CD4-positive, alpha-beta memory T cell (primary cell): ENCODE data around the gene SGCB. TPM values are rescaled to one million over a fixed set of nuclear protein-coding genes. Genes with fewer than 3 reads are reported as not detected.

Experiments
- CTCF ChIA-PET: fragments of 350-600 bp; sonication (Branson Sonifier 250); formaldehyde crosslinking; loops from one replicate; lab custom pipeline; 2021; ENCODE audit warnings: inconsistent platforms; ENCODE audit not compliant: partially characterized antibody; lab: Charles Lee
- POLR2A ChIA-PET: fragments of 350-600 bp; sonication (Branson Sonifier 250); formaldehyde crosslinking; loops from one replicate; lab custom pipeline; 2021; ENCODE audit not compliant: partially characterized antibody; lab: Charles Lee
- DNase-seq, 5 donors: peaks; one replicate each; pipeline versions ENCODE4 v3.0.0 to v3.0.0-alpha.2; 2020 to 2022; ENCODE audit warnings: mixed read lengths in 1 of 5
- H3K27ac ChIP-seq: one replicate; pipeline ENCODE4 v1.7.0; 2013; ENCODE audit warnings: low read depth, low read length
- H3K27me3 ChIP-seq: 2 replicates; pipeline ENCODE4 v1.7.0; 2013; ENCODE audit warnings: mild to moderate bottlenecking, low read length, moderate library complexity; ENCODE audit not compliant: insufficient read depth
- H3K36me3 ChIP-seq: 2 replicates; pipeline ENCODE4 v1.7.0; 2013; ENCODE audit warnings: mild to moderate bottlenecking, low read length, moderate library complexity; ENCODE audit not compliant: insufficient read depth
- H3K4me1 ChIP-seq: 2 replicates; pipeline ENCODE4 v1.7.0; 2013; ENCODE audit warnings: mild to moderate bottlenecking, low read length, moderate library complexity; ENCODE audit not compliant: insufficient read depth
- H3K4me3 ChIP-seq, 2 donors: one replicate each; pipeline ENCODE4 v1.7.0; 2013; ENCODE audit warnings: low read length in 2 of 2, mild to moderate bottlenecking in 1 of 2
- H3K9me3 ChIP-seq, 2 donors: one replicate each; pipeline ENCODE4 v1.7.0; 2013; ENCODE audit warnings: low read length in 2 of 2, control low read depth in 1 of 2; ENCODE audit not compliant: control insufficient read depth in 1 of 2
- H3K27ac Mint-ChIP-seq, 7 donors: one replicate each; pipeline ENCODE4 v1.8.0; 2020 to 2021; ENCODE audit warnings: mixed read lengths in 7 of 7, mild to moderate bottlenecking in 6 of 7, inconsistent platforms in 3 of 7, moderate library complexity in 3 of 7
- H3K27me3 Mint-ChIP-seq, 2 donors: one replicate each; pipeline ENCODE4 v1.8.0; 2020 to 2021; ENCODE audit warnings: mixed read lengths in 2 of 2
- H3K36me3 Mint-ChIP-seq, 2 donors: one replicate each; pipeline ENCODE4 v1.8.0; 2020 to 2021; ENCODE audit warnings: mixed read lengths in 2 of 2, inconsistent platforms in 1 of 2, mild to moderate bottlenecking in 1 of 2
- H3K4me1 Mint-ChIP-seq, 4 donors: one replicate each; pipeline ENCODE4 v1.8.0; 2020 to 2021; ENCODE audit warnings: mixed read lengths in 4 of 4, mild to moderate bottlenecking in 1 of 4
- H3K4me3 Mint-ChIP-seq, 8 donors: one replicate each; pipeline ENCODE4 v1.8.0; 2020 to 2021; ENCODE audit warnings: mixed read lengths in 8 of 8, mild to moderate bottlenecking in 7 of 8, moderate library complexity in 6 of 8, inconsistent platforms in 3 of 8
- H3K9me3 Mint-ChIP-seq, 8 donors: one replicate each; pipeline ENCODE4 v1.8.0; 2020 to 2021; ENCODE audit warnings: mixed read lengths in 8 of 8, mild to moderate bottlenecking in 5 of 8, inconsistent platforms in 3 of 8, moderate library complexity in 1 of 8
- intact Hi-C: fragments of 100-400 bp; cut with micrococcal nuclease; formaldehyde crosslinking; loops from one replicate; pipeline ENCODE4 v1.15.1; 2023
- polyA plus RNA-seq, 2 donors: library from polyadenylated mRNA; unstranded; fragments of 300-500 nt; fragmentation: Illumina TruSeq; gene quantifications; one replicate each; pipeline ENCODE4 v1.2.3, GENCODE V29; 2021
- total RNA-seq, 2 experiments: library from RNA; stranded (reverse); gene quantifications; one replicate each; pipeline ENCODE4 v1.2.3, GENCODE V29; 2021

SGCB gene
- total and polyA plus RNA-seq, 4 experiments from 2014 or later = 5.1 to 7.5 (median 7.4) TPM

- CTCF ChIA-PET = no interaction called here
- intact Hi-C loops = no loop called here
- POLR2A ChIA-PET = no interaction called here
- Histone ChIP-seq H3K27me3 (no peaks in the 10 kb centered on the region), H3K4me3 (no peak within 1 kb of the TSS), H3K36me3 (no peaks in the 10 kb centered on the region), H3K4me1 (no peaks in the 10 kb centered on the region), H3K9me3 (no peaks in the 10 kb centered on the region), H3K27ac (no peak within 1 kb of the TSS)
- Mint-ChIP-seq H3K4me1 (no peaks in the 10 kb centered on the region), H3K9me3 (no peaks in the 10 kb centered on the region), H3K36me3 (peaks cover 4 to 10% of the 10 kb centered on the region in 2 donors), H3K27me3 (no peaks in the 10 kb centered on the region), H3K27ac (peak within 1 kb of the TSS in 3 of 7 donors; percentile 43 to 52 (median 43)), H3K4me3 (no peak within 1 kb of the TSS)
- no peak for DNase-seq
These were observed 18.0 kb downstream of the SGCB start, which contains the start of gene LRRC66 for GRCh38 chr4:52019936-52020657. LRRC66 (minus strand) TSS chr4:52020363; CDS start chr4:52017613, 2,750 bp downstream.

DNA sequence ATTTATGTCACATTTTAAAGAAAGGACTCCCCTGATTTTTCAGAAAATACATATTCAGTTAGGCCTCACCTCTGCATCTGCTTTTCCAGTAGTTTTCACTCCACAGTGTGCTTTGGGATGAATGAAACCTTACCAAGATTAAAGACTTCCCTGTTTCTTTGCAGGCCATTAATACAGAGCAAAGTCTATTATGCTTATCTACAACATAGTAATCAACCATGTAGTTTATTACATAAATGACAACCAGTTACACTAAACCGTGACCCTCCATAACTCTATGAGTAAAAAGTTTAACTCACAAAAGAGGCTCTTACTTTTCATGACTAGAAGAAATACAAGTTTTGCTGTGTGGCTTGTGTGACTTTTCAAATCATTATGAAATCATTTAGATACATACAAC, 20.3 kb downstream of the SGCB start:
- Mint-ChIP-seq H3K27me3 (no peaks in the 10 kb centered on the region), H3K27ac (no peak overlapping the region), H3K9me3 (no peaks in the 10 kb centered on the region), H3K4me3 (no peak overlapping the region), H3K4me1 (no peaks in the 10 kb centered on the region), H3K36me3 (peaks cover 2 to 3% of the 10 kb centered on the region in 2 donors)
- Histone ChIP-seq H3K4me3 (no peak overlapping the region), H3K27me3 (no peaks in the 10 kb centered on the region), H3K9me3 (no peaks in the 10 kb centered on the region), H3K4me1 (no peaks in the 10 kb centered on the region), H3K36me3 (no peaks in the 10 kb centered on the region), H3K27ac (no peak overlapping the region)
- DNase-seq = no peak
- intact Hi-C loops = no loop called here
- POLR2A ChIA-PET = no interaction called here
- CTCF ChIA-PET = no interaction called here

GRCh38 chr4:52016981-52017380, 21.1 kb downstream of the SGCB start:
- no peaks in the 10 kb centered on the region for H3K9me3 Mint-ChIP-seq
- Histone ChIP-seq H3K4me3 (no peak overlapping the region), H3K4me1 (no peaks in the 10 kb centered on the region), H3K27me3 (no peaks in the 10 kb centered on the region), H3K36me3 (no peaks in the 10 kb centered on the region), H3K9me3 (no peaks in the 10 kb centered on the region), H3K27ac (no peak overlapping the region)
- intact Hi-C loops = no loop called here
- ChIA-PET CTCF (no interaction called here), POLR2A (no interaction called here)
- DNase-seq = no peak
- no peak overlapping the region for H3K4me3 Mint-ChIP-seq
- no peak overlapping the region for H3K27ac Mint-ChIP-seq
- H3K36me3 Mint-ChIP-seq = peaks cover 0 to 3% of the 10 kb centered on the region in 2 donors
- H3K27me3 Mint-ChIP-seq = no peaks in the 10 kb centered on the region
- no peaks in the 10 kb centered on the region for H3K4me1 Mint-ChIP-seq

DNA sequence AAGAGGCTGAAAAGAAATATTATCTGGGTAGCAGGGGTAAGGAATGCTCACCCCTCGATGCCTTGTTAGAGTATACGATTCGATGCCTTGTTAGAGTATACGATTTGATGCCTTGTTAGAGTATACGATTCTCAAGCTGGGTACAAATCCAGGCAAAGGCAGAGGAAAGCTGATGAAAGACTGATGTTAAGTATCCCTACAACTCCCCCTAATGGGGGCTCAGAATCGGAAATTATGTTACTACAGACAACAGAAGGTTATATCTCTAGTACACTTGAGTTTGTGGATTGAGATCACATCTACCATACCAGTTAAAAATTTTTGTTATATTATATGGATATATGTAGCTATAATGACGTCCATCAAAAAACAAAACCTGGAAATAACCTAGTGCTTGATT, 22.7 kb downstream of the SGCB start:
- ChIA-PET POLR2A (no interaction called here), CTCF (interaction anchor here (1.1 kb wide), 1 partner anchor 11 kb away, joined by 4 read pairs; no protein-coding TSS in a partner anchor)
- Mint-ChIP-seq H3K9me3 (no peaks in the 10 kb centered on the region), H3K27ac (no peak overlapping the region), H3K27me3 (no peaks in the 10 kb centered on the region), H3K4me1 (no peaks in the 10 kb centered on the region), H3K4me3 (no peak overlapping the region), H3K36me3 (peaks cover 0 to 3% of the 10 kb centered on the region in 2 donors)
- intact Hi-C loops = no loop called here
- Histone ChIP-seq H3K36me3 (no peaks in the 10 kb centered on the region), H3K4me1 (no peaks in the 10 kb centered on the region), H3K9me3 (no peaks in the 10 kb centered on the region), H3K27ac (no peak overlapping the region), H3K4me3 (no peak overlapping the region), H3K27me3 (no peaks in the 10 kb centered on the region)
- DNase-seq = no peak

GRCh38 chr4:52014903-52015302, 23.2 kb downstream of the SGCB start:
- Histone ChIP-seq H3K36me3 (no peaks in the 10 kb centered on the region), H3K4me3 (no peak overlapping the region), H3K9me3 (no peaks in the 10 kb centered on the region), H3K27ac (no peak overlapping the region), H3K27me3 (no peaks in the 10 kb centered on the region), H3K4me1 (no peaks in the 10 kb centered on the region)
- Mint-ChIP-seq H3K36me3 (no peaks in the 10 kb centered on the region), H3K4me1 (no peaks in the 10 kb centered on the region), H3K27ac (no peak overlapping the region), H3K4me3 (no peak overlapping the region), H3K9me3 (no peaks in the 10 kb centered on the region), H3K27me3 (no peaks in the 10 kb centered on the region)
- ChIA-PET CTCF (interaction anchor here (1.1 kb wide), 1 partner anchor 11 kb away, joined by 4 read pairs; no protein-coding TSS in a partner anchor), POLR2A (no interaction called here)
- intact Hi-C loops = no loop called here
- DNase-seq = no peak

GRCh38 chr4:52012651-52013050, 25.4 kb downstream of the SGCB start:
- no peak overlapping the region for H3K27ac Mint-ChIP-seq
- no peaks in the 10 kb centered on the region for H3K27me3 Mint-ChIP-seq
- Histone ChIP-seq H3K27me3 (no peaks in the 10 kb centered on the region), H3K9me3 (no peaks in the 10 kb centered on the region), H3K36me3 (no peaks in the 10 kb centered on the region), H3K4me1 (no peaks in the 10 kb centered on the region), H3K27ac (no peak overlapping the region), H3K4me3 (no peak overlapping the region)
- no peak for DNase-seq
- H3K4me3 Mint-ChIP-seq = no peak overlapping the region
- intact Hi-C loops = no loop called here
- H3K4me1 Mint-ChIP-seq = no peaks in the 10 kb centered on the region
- peaks cover 0 to 3% of the 10 kb centered on the region in 2 donors for H3K36me3 Mint-ChIP-seq
- CTCF ChIA-PET = interaction anchor here (0.7 kb wide), 1 partner anchor 108 kb away, joined by 3 read pairs; no protein-coding TSS in a partner anchor
- H3K9me3 Mint-ChIP-seq = no peaks in the 10 kb centered on the region
- POLR2A ChIA-PET = no interaction called here

- H3K4me3 ChIP-seq = no peak overlapping the region
- H3K9me3 ChIP-seq = no peaks in the 10 kb centered on the region
- POLR2A ChIA-PET = no interaction called here
- H3K4me3 Mint-ChIP-seq = no peak overlapping the region
- H3K36me3 Mint-ChIP-seq = peaks cover 0 to 3% of the 10 kb centered on the region in 2 donors
- no peak for DNase-seq
- intact Hi-C loops = no loop called here
- no peaks in the 10 kb centered on the region for H3K27me3 Mint-ChIP-seq
- no peaks in the 10 kb centered on the region for H3K4me1 Mint-ChIP-seq
- H3K36me3 ChIP-seq = no peaks in the 10 kb centered on the region
- no peaks in the 10 kb centered on the region for H3K27me3 ChIP-seq
- no peak overlapping the region for H3K27ac Mint-ChIP-seq
- H3K27ac ChIP-seq = no peak overlapping the region
- CTCF ChIA-PET = no interaction called here
- no peaks in the 10 kb centered on the region for H3K9me3 Mint-ChIP-seq
- H3K4me1 ChIP-seq = no peaks in the 10 kb centered on the region
These were observed 27.1 kb downstream of the SGCB start for GRCh38 chr4:52010986-52011385.
